ENCODE data around the gene ARAP1. TPM values are rescaled to one million over a fixed set of nuclear protein-coding genes. Genes with fewer than 3 reads are reported as not detected.

The ARAP1 gene
- total RNA-seq, 1 experiment from 2014 or later, result 86.2 TPM

- Histone ChIP-seq H3K9me3 (ENCODE audit: low read length) (no peaks in the 10 kb centered on the region), H3K27me3 (ENCODE audit: low read length) (no peaks in the 10 kb centered on the region), H3K4me1 (ENCODE audit: insufficient read depth, low read length) (peaks cover 16% of the 10 kb centered on the region), H3K79me2 (ENCODE audit: low read length) (peaks cover 7% of the 10 kb centered on the region; the same call in 1 of the 2 replicates), H3K4me3 (ENCODE audit: low read length) (no peak overlapping the region), H3K36me3 (ENCODE audit: low read depth, low read length) (no peaks in the 10 kb centered on the region), H2AFZ (ENCODE audit: low read length) (no peak overlapping the region), H3K9me2 (replicated peaks; ENCODE audit: low read length) (no peaks in the 10 kb centered on the region), H3K4me2 (ENCODE audit: low read length) (no peak overlapping the region), H4K20me1 (ENCODE audit: low read length) (no peaks in the 10 kb centered on the region), H3K27ac (ENCODE audit: low read length) (no peak overlapping the region), H3F3A (ENCODE audit: low read length, unreplicated experiment) (no peaks in the 10 kb centered on the region), H3K9ac (ENCODE audit: low read length) (no peak overlapping the region)
- intact Hi-C loops (cut with micrococcal nuclease), result no loop called here
- DNase-seq (no peak), ATAC-seq (no peak)
- TSS peak; percentile 27 for BruUV-seq (replicated peaks)
- ChIA-PET CTCF (interaction anchor here (0.6 kb wide), 1 partner anchor 53 kb away, joined by 3 read pairs; no protein-coding TSS in a partner anchor), POLR2A (ENCODE audit: unreplicated experiment) (interaction anchor here (0.6 kb wide), 1 partner anchor 21 kb away, joined by 8 read pairs; no protein-coding TSS in a partner anchor)
- TF ChIP-seq EZH2phosphoT487 (IDR thresholded peaks at IDR 0.05; ENCODE audit: borderline replicate concordance, low read length) (no peak), CTCF (conservative IDR thresholded peaks at IDR 0.05; ENCODE audit: low read depth, low read length) (no peak), EZH2 (IDR thresholded peaks at IDR 0.05; ENCODE audit: low read length, unreplicated experiment) (no peak)
Observed at GRCh38 chr11:72778535-72779494, 26.6 kb upstream of the ARAP1 start.

- H3K4me1 ChIP-seq (ENCODE audit: insufficient read depth, low read length), result peaks cover 16% of the 10 kb centered on the region
- ChIA-PET POLR2A (ENCODE audit: unreplicated experiment) (no interaction called here), CTCF (no interaction called here)
- H3K9me3 ChIP-seq (ENCODE audit: low read length), result no peaks in the 10 kb centered on the region
- H3K4me3 ChIP-seq (ENCODE audit: low read length), result no peak overlapping the region
- peaks cover 7% of the 10 kb centered on the region; the same call in 1 of the 2 replicates for H3K79me2 ChIP-seq (ENCODE audit: low read length)
- H4K20me1 ChIP-seq (ENCODE audit: low read length), result no peaks in the 10 kb centered on the region
- H2AFZ ChIP-seq (ENCODE audit: low read length), result no peak overlapping the region
- H3F3A ChIP-seq (ENCODE audit: low read length, unreplicated experiment), result no peaks in the 10 kb centered on the region
- no peaks in the 10 kb centered on the region for H3K27me3 ChIP-seq (ENCODE audit: low read length)
- TF ChIP-seq EZH2phosphoT487 (IDR thresholded peaks at IDR 0.05; ENCODE audit: borderline replicate concordance, low read length) (no peak), EZH2 (IDR thresholded peaks at IDR 0.05; ENCODE audit: low read length, unreplicated experiment) (no peak), CTCF (conservative IDR thresholded peaks at IDR 0.05; ENCODE audit: low read depth, low read length) (no peak)
- no peak overlapping the region for H3K9ac ChIP-seq (ENCODE audit: low read length)
- ATAC-seq (no peak), DNase-seq (no peak)
- intact Hi-C loops (cut with micrococcal nuclease), result no loop called here
- H3K36me3 ChIP-seq (ENCODE audit: low read depth, low read length), result no peaks in the 10 kb centered on the region
- no peaks in the 10 kb centered on the region for H3K9me2 ChIP-seq (replicated peaks; ENCODE audit: low read length)
- BruUV-seq (replicated peaks), result no TSS peak
- H3K27ac ChIP-seq (ENCODE audit: low read length), result no peak overlapping the region
- no peak overlapping the region for H3K4me2 ChIP-seq (ENCODE audit: low read length)
Observed at GRCh38 chr11:72777755-72778278, 25.6 kb upstream of the ARAP1 start.

Data from PC-3 (cell line).